GM19238 (cell line): Measurements from ENCODE around the gene NOTUM.

Source experiments
- DNase-seq: peaks from one replicate; pipeline ENCODE4 v3.0.0; 2011; ENCODE audit warnings: low spot score; ENCODE audit not compliant: insufficient read length

The NOTUM gene

DNA sequence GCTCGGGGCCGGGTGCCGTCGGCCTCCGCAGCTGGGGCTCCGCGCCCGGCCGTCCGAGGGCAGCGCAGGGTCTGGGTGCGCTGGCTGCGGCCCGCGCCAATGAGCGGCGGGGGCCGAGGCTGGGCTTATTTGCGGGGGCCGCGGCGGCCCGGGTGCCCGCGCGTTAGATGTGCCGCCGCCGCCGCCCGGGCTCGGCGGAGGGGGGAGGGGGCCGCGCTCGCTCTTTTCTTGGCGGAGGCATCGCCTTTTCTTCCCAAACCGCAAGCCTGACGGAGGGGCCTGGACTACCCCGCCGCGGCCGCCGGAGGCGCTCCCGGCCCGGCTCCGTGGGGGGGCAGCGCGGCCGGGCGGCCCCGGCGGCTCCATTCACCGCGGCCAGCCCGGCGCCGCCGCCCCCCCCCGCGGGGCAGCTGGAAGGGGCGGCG lies at the start of gene NOTUM:
Gene NOTUM (minus strand): TSS at position 101 of the 425 bp plus-strand sequence. CDS start 278 bp downstream, outside the sequence.
- DNase-seq, result no peak

DNA sequence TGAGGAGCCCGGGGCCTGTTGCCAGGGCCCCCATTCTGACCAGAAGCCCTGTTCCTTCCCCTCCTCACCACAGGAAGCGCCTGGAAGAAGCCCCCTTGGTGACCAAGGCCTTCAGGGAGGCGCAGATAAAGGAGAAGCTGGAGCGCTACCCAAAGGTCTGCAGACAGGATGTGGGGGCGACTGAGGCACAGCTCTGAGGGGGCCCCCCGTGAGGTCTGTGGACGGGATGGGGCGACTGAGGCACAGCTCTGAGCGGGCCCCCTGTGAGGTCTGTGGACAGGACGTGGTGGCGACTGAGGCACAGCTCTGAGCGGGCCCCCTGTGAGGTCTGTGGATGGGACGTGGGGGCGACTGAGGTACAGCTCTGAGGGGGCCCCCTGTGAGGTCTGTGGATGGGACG lies 48.4 kb upstream of the NOTUM start:
- no peak for DNase-seq

DNA sequence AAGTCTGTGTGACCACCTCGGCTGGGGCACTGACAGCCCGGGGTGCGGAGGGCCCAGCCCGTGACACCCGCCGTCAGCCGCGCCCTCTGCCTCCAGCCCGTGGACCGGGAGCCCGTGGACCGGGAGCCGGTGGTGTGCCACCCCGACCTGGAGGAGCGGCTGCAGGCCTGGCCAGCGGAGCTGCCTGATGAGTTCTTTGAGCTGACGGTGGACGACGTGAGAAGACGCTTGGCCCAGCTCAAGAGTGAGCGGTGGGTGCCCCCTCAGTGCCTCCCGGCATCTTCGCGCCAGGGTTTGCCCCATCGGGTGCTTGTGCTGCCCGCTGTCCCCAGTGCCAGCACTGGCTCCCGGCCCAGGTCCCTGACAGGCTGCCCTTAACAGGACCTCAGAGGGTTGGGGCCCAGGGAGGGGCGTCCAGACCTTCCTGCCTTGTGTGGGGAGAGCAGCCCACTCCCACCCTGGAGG lies 48.0 kb upstream of the NOTUM start:
- no peak for DNase-seq

DNA sequence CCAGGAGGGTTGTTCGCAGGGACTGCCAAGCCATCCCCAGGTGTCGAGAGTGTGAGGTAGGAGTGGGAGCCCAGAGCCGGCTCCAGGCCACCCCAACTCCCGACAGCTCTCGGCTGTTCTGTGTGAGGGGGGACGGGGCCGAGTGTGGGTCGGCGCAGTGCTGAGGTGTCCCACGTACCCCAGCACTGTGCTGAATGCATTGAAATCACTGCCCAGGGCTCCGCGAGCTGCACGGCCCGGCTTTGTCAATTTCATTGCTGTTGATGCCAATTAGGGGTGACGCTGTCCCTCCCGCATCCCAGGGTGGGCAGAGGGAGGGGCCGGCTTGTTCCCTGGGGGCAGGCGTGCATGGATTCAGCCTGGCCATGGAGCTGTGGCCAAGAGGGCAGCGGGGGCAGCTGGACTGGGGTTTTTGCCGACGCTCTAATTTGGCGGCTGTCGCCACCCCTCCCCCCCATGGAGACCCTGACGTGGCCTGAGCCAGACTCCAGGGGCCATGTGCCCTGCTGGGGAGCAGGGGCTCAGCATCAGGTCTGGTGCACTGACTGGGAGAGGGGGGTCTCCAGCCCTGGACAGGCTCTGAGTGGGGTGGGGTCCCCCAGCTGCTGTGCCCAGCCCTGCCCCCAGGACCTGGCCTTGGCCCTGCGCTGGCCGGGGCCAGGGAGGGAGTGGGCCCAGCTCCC lies 47.4 kb upstream of the NOTUM start:
- DNase-seq, result no peak

DNA sequence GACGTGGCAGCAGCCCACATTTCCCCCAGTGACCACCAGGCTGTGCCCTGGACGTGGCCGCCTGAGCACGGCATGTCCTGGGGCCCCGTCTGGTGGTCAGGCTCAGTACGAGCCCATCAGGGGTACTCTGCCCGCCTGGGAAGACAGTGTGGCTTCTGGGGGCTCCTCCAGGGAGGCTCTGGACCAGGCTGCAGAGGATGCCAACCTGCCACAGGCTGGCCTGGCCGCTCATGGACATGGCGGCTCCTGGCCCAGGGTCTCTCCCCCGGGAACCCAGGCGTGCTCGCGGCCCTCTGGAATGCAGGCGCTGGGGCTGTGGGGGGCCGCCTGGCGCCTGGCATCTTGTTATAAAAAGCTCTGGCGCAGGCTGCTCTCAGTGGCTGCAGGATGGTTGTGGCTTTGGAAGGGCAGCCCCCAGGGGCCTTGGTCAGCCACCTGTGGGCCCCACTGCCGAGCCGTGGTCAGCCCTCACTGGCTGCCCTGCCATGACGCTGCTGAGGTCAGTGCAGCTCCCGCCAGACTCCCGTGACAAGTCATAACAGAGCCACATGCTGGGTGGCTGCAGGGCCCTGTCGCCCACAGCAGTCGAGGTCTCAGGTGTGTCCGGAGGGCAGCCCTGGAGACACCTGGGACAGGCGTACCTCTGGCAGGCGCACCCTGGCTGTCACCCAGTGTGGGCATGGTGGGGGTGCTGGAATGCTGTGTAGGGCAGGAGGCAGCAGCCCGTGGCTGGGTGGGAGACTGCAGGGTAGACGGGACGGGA lies 46.7 kb upstream of the NOTUM start:
- no peak for DNase-seq

- no peak for DNase-seq
These were observed 46.2 kb upstream of the NOTUM start for GRCh38 chr17:82007228-82007494.

- no peak for DNase-seq
These were observed 45.7 kb upstream of the NOTUM start for GRCh38 chr17:82006468-82007227.

DNA sequence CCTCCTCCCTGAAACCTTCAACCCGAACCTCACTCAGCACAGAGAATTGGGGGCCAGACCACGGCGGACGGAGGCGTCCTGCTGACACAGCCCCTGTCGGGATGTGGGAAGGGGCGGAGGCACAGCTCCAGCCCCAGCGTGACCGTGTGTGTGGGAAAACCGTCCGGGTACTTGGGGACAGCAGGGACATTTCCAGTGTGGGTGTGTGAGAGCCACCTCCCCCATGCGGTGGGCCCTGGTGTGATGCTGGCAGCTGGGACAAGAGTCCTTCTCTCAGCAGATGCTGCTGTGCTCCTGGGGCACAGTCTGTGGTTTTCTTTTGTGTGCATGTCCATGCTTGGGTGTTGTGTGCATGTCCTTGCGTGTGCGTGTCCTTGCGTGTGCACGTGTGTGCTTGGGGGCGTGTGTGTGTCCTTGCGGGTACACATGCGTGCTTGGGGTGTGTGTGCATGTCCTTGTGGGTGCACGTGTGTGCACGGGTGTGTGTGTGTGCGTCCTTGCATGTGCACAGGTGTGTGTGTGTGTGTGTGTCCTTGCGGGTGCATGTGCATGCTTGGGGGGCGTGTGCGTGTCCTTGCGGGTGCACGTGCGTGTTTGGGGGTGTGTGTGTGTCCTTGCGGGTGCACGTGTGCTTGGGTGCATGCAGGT lies 44.8 kb upstream of the NOTUM start:
- DNase-seq, result no peak

GRCh38 chr17:82004517-82005455 lies 43.8 kb upstream of the NOTUM start:
- no peak for DNase-seq

- DNase-seq, result no peak
These were observed 42.7 kb upstream of the NOTUM start for GRCh38 chr17:82003411-82004381.

- DNase-seq, result no peak
These were observed 40.6 kb upstream of the NOTUM start for GRCh38 chr17:82001571-82002056.

DNA sequence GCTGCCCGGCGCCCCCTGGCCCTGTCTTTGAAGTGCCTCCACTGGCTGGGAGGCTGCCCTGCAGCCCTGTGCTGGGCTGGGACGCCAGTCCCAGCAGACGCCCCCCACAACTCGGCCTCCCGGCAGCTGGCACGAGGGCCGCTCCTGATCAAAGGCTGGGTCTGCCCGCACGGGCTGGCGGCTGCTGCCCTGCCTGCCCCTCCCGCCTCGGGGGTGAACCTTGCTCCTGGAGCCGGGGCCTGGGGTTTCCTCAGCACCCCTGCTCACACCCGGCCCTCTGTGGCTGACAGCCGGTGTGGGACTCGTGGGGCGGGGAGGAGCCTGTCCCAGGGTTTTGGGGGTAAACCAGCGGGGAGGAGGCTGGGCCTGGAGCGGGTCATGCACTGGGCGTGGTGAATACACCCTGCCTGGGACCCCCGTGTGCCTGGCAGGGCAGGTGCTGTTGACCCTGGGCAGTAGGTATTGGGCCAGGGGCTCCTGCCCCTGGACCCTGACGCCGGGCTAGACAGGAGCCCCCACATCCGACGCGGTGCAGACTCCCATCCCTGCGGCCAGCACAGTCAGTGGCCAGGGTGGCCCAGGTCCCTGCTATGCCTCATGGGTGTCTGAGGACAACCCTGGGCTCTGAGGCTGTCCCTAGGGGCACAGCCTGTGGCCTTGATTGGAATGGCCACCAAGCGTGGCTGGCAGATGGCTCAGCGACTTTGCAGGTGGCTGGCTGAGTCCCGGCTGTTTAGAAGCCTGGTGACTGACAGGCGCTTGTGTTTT lies 40.0 kb upstream of the NOTUM start:
- no peak for DNase-seq

- DNase-seq, result no peak
These were observed 39.2 kb upstream of the NOTUM start for GRCh38 chr17:81999976-82000802.

GRCh38 chr17:81999587-81999975 lies 38.6 kb upstream of the NOTUM start:
- no peak for DNase-seq

GRCh38 chr17:81998691-81999438 lies 37.9 kb upstream of the NOTUM start:
- no peak for DNase-seq

DNA sequence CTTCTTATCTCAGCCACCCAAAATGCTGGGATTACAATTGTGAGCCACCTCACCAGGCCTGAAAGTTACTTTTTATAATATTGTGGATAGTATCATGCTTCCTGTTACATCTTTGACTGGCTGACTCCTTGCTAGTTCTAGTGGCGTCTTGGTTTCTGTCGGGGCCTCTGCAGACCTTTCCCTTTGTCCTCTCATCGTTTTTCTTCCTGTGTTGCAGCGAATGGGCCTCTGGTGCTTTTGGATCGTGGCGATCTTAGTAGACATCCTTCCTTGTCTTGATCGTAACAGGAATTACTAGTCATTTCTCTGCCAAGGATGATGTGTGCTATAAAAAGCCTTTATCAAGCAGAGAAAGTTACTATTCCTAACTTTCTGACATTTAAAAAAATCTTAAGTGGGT lies 37.2 kb upstream of the NOTUM start:
- DNase-seq, result no peak
